GM21619 (cell line): ENCODE measurements around the gene MYLK2.
"Not testable (repeated sequence)": the region's sequence is repeated elsewhere in the genome, so short reads cannot be mapped to it uniquely, and the experiment has no call there.

Experiments used
- ATAC-seq: cut with Tn5 transposase; IDR thresholded peaks from one replicate; pipeline ENCODE4 v1.9.1; 2021; ENCODE audit not compliant: unreplicated experiment

Gene MYLK2

GRCh38 chr20:31819083-31819784, at the start of gene MYLK2:
TSS of gene MYLK2 (plus strand) at chr20:31819356. CDS start at chr20:31819581, 225 bp downstream.
- ATAC-seq, result no peak

GRCh38 chr20:31769681-31770080, 49.5 kb upstream of the MYLK2 start:
- no peak for ATAC-seq

GRCh38 chr20:31770243-31770642, 48.9 kb upstream of the MYLK2 start:
- no peak for ATAC-seq

GRCh38 chr20:31774408-31774807, 44.7 kb upstream of the MYLK2 start:
- no peak for ATAC-seq

- no peak for ATAC-seq
Measured at GRCh38 chr20:31780839-31781238, 38.3 kb upstream of the MYLK2 start.

GRCh38 chr20:31781945-31782344, 37.2 kb upstream of the MYLK2 start:
- ATAC-seq, result no peak

GRCh38 chr20:31784354-31785044, 34.7 kb upstream of the MYLK2 start:
- ATAC-seq, result no peak

GRCh38 chr20:31785089-31785488, 34.1 kb upstream of the MYLK2 start:
- ATAC-seq, result no peak

- no peak for ATAC-seq
Measured at GRCh38 chr20:31788578-31788977, 30.6 kb upstream of the MYLK2 start.

GRCh38 chr20:31790401-31790800, 28.8 kb upstream of the MYLK2 start:
- ATAC-seq, result no peak

GRCh38 chr20:31797364-31797763, 21.8 kb upstream of the MYLK2 start:
- no peak for ATAC-seq

- no peak for ATAC-seq
Measured at GRCh38 chr20:31801508-31801907, 17.6 kb upstream of the MYLK2 start.

- no peak for ATAC-seq
Measured at GRCh38 chr20:31803552-31804291, 15.4 kb upstream of the MYLK2 start.

GRCh38 chr20:31806564-31807355, 12.4 kb upstream of the MYLK2 start:
- no peak for ATAC-seq

GRCh38 chr20:31808481-31808880, 10.7 kb upstream of the MYLK2 start:
- no peak for ATAC-seq

- ATAC-seq, result no peak
Measured at GRCh38 chr20:31809661-31810060, 9.5 kb upstream of the MYLK2 start.

GRCh38 chr20:31811198-31811597, 8.0 kb upstream of the MYLK2 start:
- ATAC-seq, result no peak

- no peak for ATAC-seq
Measured at GRCh38 chr20:31811796-31812728, 7.1 kb upstream of the MYLK2 start.

- ATAC-seq, result no peak
Measured at GRCh38 chr20:31813611-31814010, 5.5 kb upstream of the MYLK2 start.

- ATAC-seq, result not testable (repeated sequence)
Measured at GRCh38 chr20:31814142-31814541, 5.0 kb upstream of the MYLK2 start.
